ENCODE data around the gene SLC6A19. TPM values are rescaled to one million over a fixed set of nuclear protein-coding genes. Genes with fewer than 3 reads are reported as not detected.

Gene SLC6A19
- total RNA-seq, 3 donors from 2014 or later, result 0.08 TPM; not detected in 2

- H3K4me3 Mint-ChIP-seq, result no peak overlapping the region
These were observed 11.1 kb upstream of the SLC6A19 start for GRCh38 chr5:1190278-1190677.

GRCh38 chr5:1190837-1191239, 10.6 kb upstream of the SLC6A19 start:
- H3K4me3 Mint-ChIP-seq, result no peak overlapping the region

More at GRCh38 chr5:1190278-1190677, 11.1 kb upstream of the SLC6A19 start:
- Mint-ChIP-seq H3K27me3 (ENCODE audit: low read depth) (peaks cover 26% of the 10 kb centered on the region), H3K9me3 (no peaks in the 10 kb centered on the region), H3K36me3 (ENCODE audit: insufficient read depth) (no peaks in the 10 kb centered on the region), H3K4me1 (ENCODE audit: low read depth) (no peaks in the 10 kb centered on the region)
- ATAC-seq (no peak), DNase-seq (no peak)

DNA sequence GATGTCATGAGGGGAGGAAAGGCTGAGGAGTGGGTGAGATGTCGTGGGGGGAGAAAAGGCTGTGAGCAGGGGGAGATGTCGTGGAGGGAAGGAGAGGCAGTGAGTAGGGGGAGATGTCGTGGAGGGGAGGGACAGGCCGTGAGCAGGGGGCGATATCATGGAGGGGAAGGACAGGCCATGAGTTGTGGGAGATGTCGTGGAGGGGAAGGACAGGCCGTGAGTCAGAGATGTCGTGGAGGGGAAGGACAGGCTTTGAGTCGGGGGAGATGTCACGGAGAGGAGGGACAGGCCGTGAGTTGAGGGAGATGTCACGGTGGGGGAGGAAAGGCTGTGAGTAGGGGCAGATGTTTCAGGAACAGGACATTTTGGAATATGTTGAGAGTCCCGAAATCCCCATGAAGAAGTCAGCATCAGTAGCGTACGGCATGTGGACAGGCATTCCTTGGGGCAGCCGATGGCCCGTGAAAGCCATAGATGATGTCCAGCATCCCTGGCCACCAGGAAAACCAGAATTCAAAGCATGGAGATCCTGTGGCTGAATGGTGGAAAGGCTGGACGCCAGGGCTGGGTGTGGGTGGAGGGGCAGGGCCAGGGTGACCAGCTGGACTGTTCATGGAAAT, 8.3 kb upstream of the SLC6A19 start:
- DNase-seq (no peak), ATAC-seq (no peak)
- Mint-ChIP-seq H3K9me3 (no peaks in the 10 kb centered on the region), H3K4me3 (no peak overlapping the region), H3K4me1 (ENCODE audit: low read depth) (no peaks in the 10 kb centered on the region), H3K36me3 (ENCODE audit: insufficient read depth) (no peaks in the 10 kb centered on the region), H3K27me3 (ENCODE audit: low read depth) (peaks cover 26% of the 10 kb centered on the region)

More at GRCh38 chr5:1190837-1191239, 10.6 kb upstream of the SLC6A19 start:
- Mint-ChIP-seq H3K27me3 (ENCODE audit: low read depth) (peaks cover 26% of the 10 kb centered on the region), H3K9me3 (no peaks in the 10 kb centered on the region), H3K4me1 (ENCODE audit: low read depth) (no peaks in the 10 kb centered on the region), H3K36me3 (ENCODE audit: insufficient read depth) (no peaks in the 10 kb centered on the region)
- ATAC-seq (no peak), DNase-seq (no peak)

DNA sequence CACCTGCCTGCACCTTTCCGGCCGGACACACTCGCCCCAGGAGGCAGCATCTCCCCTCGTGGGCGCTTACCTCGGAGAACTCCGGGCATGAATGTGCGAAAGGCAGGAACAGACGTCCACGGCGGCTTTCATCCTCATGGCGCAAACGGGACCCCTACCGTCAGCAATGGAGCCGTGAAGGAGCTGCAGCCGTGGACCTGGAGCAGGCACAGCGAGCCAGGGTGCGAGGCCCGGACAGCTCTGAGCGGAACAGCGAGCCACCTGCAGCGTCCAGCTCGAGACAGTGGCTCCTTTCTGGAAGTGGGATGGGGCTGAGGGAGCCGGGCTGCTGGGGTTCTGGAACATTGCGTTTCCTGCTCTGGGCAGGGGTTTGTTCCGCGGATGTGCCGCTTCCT, 7.8 kb upstream of the SLC6A19 start:
- no peak for ATAC-seq
- Mint-ChIP-seq H3K27me3 (ENCODE audit: low read depth) (peaks cover 22% of the 10 kb centered on the region), H3K4me3 (no peak overlapping the region), H3K36me3 (ENCODE audit: insufficient read depth) (no peaks in the 10 kb centered on the region), H3K4me1 (ENCODE audit: low read depth) (no peaks in the 10 kb centered on the region), H3K9me3 (no peaks in the 10 kb centered on the region)
- no peak for DNase-seq

GRCh38 chr5:1194378-1194777, 7.0 kb upstream of the SLC6A19 start:
- Mint-ChIP-seq H3K4me1 (ENCODE audit: low read depth) (no peaks in the 10 kb centered on the region), H3K36me3 (ENCODE audit: insufficient read depth) (no peaks in the 10 kb centered on the region), H3K4me3 (no peak overlapping the region), H3K9me3 (no peaks in the 10 kb centered on the region), H3K27me3 (ENCODE audit: low read depth) (peaks cover 22% of the 10 kb centered on the region)
- ATAC-seq (no peak), DNase-seq (no peak)

DNA sequence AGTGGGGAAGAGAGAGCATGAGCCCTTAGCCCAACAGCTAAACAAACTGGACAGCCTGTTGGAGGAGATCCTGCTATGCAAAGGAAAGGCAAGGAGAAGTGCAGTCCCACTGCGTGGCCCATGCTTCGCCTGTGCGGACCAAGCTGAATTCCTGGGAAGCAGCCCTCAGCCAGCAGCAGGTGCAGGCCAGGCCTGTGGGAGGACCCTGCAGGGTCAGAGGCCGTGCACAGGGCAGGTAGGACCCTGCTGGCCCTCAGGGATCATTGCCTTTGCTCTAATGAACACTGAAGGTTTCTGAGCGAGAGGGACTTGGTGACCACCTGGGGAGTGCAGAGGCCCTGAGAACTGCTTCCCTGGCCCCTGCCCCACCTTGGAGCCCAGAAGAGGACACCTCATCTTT, 6.0 kb upstream of the SLC6A19 start:
- peaks cover 15% of the 10 kb centered on the region for H3K27me3 Mint-ChIP-seq (ENCODE audit: low read depth)
- H3K36me3 Mint-ChIP-seq (ENCODE audit: insufficient read depth), result no peaks in the 10 kb centered on the region
- no peak overlapping the region for H3K4me3 Mint-ChIP-seq
- no peak for DNase-seq
- H3K4me1 Mint-ChIP-seq (ENCODE audit: low read depth), result no peaks in the 10 kb centered on the region
- ATAC-seq, result no peak
- H3K9me3 Mint-ChIP-seq, result no peaks in the 10 kb centered on the region

- DNase-seq, result no peak
- H3K4me3 Mint-ChIP-seq, result no peak overlapping the region
- no peaks in the 10 kb centered on the region for H3K4me1 Mint-ChIP-seq (ENCODE audit: low read depth)
- no peak for ATAC-seq
- no peaks in the 10 kb centered on the region for H3K9me3 Mint-ChIP-seq
- H3K36me3 Mint-ChIP-seq (ENCODE audit: insufficient read depth), result no peaks in the 10 kb centered on the region
- peaks cover 10% of the 10 kb centered on the region for H3K27me3 Mint-ChIP-seq (ENCODE audit: low read depth)
These were observed 5.5 kb upstream of the SLC6A19 start for GRCh38 chr5:1195916-1196315.

- DNase-seq (no peak), ATAC-seq (no peak)
- no peaks in the 10 kb centered on the region for H3K9me3 Mint-ChIP-seq
- no peaks in the 10 kb centered on the region for H3K36me3 Mint-ChIP-seq (ENCODE audit: insufficient read depth)
- H3K4me1 Mint-ChIP-seq (ENCODE audit: low read depth), result no peaks in the 10 kb centered on the region
- H3K4me3 Mint-ChIP-seq, result no peak overlapping the region
- peaks cover 9% of the 10 kb centered on the region for H3K27me3 Mint-ChIP-seq (ENCODE audit: low read depth)
These were observed 4.8 kb upstream of the SLC6A19 start for GRCh38 chr5:1196562-1196961.

DNA sequence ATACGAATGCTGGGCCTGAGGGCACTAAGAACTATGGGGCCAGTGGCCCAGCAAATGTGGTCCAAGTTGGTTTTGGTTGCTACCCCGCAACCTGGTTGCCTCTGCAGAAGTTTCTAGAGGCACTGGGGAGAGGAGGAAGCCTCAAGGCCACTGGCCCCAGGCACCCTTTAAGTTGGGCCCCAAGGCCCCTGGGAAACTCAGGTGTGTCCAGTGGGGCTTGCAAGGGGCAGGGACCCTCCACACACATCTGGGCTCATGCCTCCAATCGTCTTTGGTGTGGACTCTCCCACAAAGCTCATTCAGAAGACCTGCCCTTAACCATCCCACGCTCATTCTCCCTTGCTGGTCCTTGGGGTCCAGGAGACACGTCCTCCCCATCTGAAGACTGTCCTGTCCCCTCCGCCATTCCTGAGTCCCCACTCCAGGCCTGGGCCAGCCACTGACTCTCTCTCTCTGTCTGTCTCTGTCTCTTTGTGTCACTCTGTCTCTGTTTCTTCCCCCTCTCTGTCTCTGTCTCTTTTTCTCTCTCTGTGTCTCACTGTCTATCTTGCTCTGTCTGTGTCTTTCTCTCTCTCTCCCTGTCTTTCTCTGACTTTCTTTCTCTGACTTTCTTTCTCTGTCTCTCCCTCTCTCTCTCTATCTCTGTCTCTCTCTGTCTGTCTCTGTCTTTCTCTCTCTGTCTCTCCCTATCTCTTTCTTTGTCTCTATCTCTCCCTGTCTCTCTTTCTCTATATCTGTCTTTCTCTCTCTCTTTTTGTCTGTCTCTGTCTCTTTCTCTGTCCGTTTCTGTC, 3.3 kb upstream of the SLC6A19 start:
- DNase-seq (no peak), ATAC-seq (no peak)
- Mint-ChIP-seq H3K9me3 (no peaks in the 10 kb centered on the region), H3K36me3 (ENCODE audit: insufficient read depth) (no peaks in the 10 kb centered on the region), H3K4me1 (ENCODE audit: low read depth) (no peaks in the 10 kb centered on the region), H3K27me3 (ENCODE audit: low read depth) (peaks cover 7% of the 10 kb centered on the region), H3K4me3 (no peak overlapping the region)

DNA sequence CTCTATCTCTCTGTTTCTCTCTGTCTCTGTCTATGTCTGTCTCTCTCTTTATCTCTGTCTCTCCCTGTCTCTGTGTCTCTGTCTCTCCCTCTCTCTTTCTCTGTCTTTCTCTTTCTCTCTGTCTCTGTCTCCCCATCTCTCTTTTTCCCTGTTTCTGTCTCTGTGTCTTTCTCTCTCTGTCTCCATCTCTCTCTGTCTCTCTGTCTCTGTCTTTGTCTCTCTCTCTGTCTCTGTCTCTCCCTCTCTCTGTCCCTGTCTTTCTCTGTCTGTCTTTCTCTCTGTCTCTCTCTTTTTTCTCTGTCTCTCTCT, 2.1 kb upstream of the SLC6A19 start:
- Mint-ChIP-seq H3K4me3 (no peak overlapping the region), H3K27me3 (ENCODE audit: low read depth) (peaks cover 7% of the 10 kb centered on the region), H3K4me1 (ENCODE audit: low read depth) (no peaks in the 10 kb centered on the region), H3K9me3 (no peaks in the 10 kb centered on the region), H3K36me3 (ENCODE audit: insufficient read depth) (no peaks in the 10 kb centered on the region)
- DNase-seq (no peak), ATAC-seq (no peak)

- H3K4me1 Mint-ChIP-seq (ENCODE audit: low read depth), result no peaks in the 10 kb centered on the region
- DNase-seq (no peak), ATAC-seq (no peak)
- H3K27me3 Mint-ChIP-seq (ENCODE audit: low read depth), result peaks cover 5% of the 10 kb centered on the region
- no peak overlapping the region for H3K4me3 Mint-ChIP-seq
- H3K36me3 Mint-ChIP-seq (ENCODE audit: insufficient read depth), result no peaks in the 10 kb centered on the region
- H3K9me3 Mint-ChIP-seq, result no peaks in the 10 kb centered on the region
These were observed 1.5 kb upstream of the SLC6A19 start for GRCh38 chr5:1199649-1200494.

- H3K36me3 Mint-ChIP-seq (ENCODE audit: insufficient read depth), result no peaks in the 10 kb centered on the region
- H3K4me3 Mint-ChIP-seq, result no peak overlapping the region
- no peaks in the 10 kb centered on the region for H3K4me1 Mint-ChIP-seq (ENCODE audit: low read depth)
- no peak for ATAC-seq
- H3K27me3 Mint-ChIP-seq (ENCODE audit: low read depth), result peaks cover 5% of the 10 kb centered on the region
- DNase-seq, result no peak
- H3K9me3 Mint-ChIP-seq, result no peaks in the 10 kb centered on the region
These were observed 684 bp upstream of the SLC6A19 start for GRCh38 chr5:1200495-1201326.

DNA sequence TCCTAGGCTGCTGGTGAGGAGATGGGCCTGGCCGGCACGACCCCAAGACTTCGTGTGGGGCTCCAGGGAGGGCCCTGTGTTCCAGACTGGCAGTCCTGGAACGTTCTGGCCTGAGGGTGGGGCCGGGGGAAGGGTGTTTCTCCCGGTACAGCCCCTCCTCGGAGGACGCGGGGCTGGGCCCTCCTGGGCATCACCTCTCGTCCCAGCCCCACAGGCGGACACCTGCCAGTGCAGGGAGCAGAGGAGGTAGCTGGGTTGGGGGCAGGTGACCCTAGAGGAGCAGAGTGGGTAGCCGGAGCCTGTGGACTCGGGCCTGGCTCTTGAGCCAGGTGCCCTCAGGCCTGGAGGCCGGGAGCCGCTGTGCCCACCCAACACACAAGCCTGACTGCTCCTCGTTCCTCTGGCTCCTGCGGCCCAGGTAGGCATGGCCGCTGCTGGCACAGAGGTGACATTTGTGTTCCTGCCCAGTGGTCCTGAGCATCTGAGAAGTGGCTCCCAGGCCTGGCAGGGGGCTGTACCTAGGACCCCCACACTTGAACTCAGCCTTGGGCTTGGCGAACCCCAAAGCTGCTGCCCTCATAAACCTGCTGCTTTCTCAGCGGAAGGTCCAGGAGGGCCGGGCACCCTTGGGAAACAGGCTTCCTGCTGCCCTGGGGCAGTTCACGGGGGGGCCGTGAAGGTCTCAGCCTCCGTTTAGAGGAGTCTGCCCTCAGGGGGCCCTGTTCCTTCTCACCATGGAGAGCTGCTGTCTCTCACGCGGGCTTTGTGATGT, 817 bp downstream of the SLC6A19 start:
- no peaks in the 10 kb centered on the region for H3K36me3 Mint-ChIP-seq (ENCODE audit: insufficient read depth)
- H3K4me3 Mint-ChIP-seq, result no peak overlapping the region
- DNase-seq, result no peak
- peaks cover 4% of the 10 kb centered on the region for H3K27me3 Mint-ChIP-seq (ENCODE audit: low read depth)
- ATAC-seq, result no peak
- no peaks in the 10 kb centered on the region for H3K4me1 Mint-ChIP-seq (ENCODE audit: low read depth)
- H3K9me3 Mint-ChIP-seq, result no peaks in the 10 kb centered on the region
